Lower leg skin (tissue), 4 donors: ENCODE measurements around the gene VDR. TPM values are rescaled to one million over a fixed set of nuclear protein-coding genes. Genes with fewer than 3 reads are reported as not detected.

ENCODE experiments used
- DNase-seq, 2 donors: peaks; one replicate each; pipeline ENCODE4 v3.0.0-alpha.2; 2019; ENCODE audit warnings: low spot score in 2 of 2
- H3K4me3 ChIP-seq: fragments of 200-600 bp; sonication (generic); 2 replicates; pipeline ENCODE4 v1.5.1; 2017; ENCODE audit warnings: mild to moderate bottlenecking, low read depth; ENCODE audit not compliant: poor library complexity, severe bottlenecking
- CTCF ChIP-seq, 3 donors: fragments of 450-650 bp; IDR thresholded peaks; one replicate each; pipeline ENCODE4 v1.5.1; 2016; ENCODE audit warnings: antibody characterized with exemption in 3 of 3, mild to moderate bottlenecking in 3 of 3, moderate library complexity in 2 of 3
- POLR2A ChIP-seq, 2 donors: fragments of 450-650 bp; IDR thresholded peaks; one replicate each; pipeline ENCODE4 v1.6.1; 2016 to 2017; ENCODE audit warnings: antibody characterized with exemption in 2 of 2, mild to moderate bottlenecking in 1 of 2, moderate library complexity in 1 of 2
- WGBS, 2 donors: methylation state at CpG; one replicate each; pipeline ENCODE4 v1.1.5; 2018; 5-methylcytosine and 5-hydroxymethylcytosine counted together
- intact Hi-C: fragments of 100-400 bp; cut with DNase I; formaldehyde crosslinking; loops from one replicate; pipeline ENCODE4 v1.15.0; 2023; ENCODE audit warnings: low total_unique reads
- total RNA-seq, 4 donors: library from RNA; depleted of rRNA; stranded (reverse); fragments of >200 nt; gene quantifications; one replicate each; pipeline ENCODE4 v1.1.0, GENCODE V29; 2016

VDR gene
- total RNA-seq, 4 donors from 2014 or later = 35.9 to 58.1 (median 39.4) TPM

DNA sequence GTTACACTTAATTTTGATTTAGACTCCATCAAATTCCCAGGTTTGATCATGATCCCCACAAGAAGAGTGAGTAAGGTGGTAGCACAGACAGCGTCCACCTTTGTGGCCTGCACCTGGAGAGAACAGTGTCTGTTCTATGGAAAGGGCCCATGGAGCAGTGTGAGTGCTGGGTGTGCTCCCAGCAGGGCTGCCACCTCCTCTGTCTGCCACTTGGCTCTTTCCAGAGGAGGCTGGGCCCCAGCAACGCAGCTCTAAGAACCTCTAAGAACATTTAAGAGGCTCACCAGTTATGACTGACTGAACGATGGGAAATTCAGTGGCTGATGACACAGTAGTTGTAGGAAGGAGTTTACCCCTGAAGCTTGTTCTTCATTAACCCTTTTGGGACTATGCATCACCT, 17.3 kb downstream of the VDR start:
- WGBS, 2 donors = 50 to 53% methylated on average over 3 of the region's 3 CpGs
- DNase-seq = peak in 1 of 2 donors; percentile 31

DNA sequence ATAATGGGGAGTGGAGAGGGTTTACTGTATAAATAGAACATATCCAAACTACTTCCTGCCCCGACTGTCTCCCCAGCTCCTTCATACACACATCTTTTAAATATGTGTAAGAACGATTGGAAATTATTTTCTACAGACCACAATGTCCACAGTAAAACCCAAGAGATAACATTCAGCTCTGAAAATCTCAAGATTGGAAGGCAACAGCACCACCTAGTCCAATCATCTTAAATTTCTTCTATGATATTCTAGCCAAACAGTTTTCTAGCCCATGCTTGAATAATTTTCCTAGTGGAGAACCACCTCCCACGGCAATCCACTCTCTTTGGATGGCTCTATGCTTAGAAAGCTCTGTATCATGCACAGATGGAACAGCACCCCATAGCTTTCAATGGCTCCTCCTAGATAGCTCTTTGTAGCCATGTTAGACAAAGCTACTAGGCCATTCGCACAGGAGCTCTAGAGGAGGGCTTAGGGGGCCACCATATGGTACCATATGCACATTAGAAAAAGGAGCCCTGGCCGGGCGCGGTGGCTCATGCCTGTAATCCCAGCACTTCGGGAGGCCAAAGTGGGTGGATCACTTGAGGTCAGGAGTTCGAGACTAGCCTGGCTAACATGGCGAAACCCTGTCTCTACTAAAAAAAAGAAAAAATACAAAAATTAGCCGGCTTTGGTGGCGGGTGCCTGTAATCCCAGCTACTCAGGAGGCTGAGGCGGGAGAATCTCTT, 18.1 kb downstream of the VDR start:
- TF ChIP-seq POLR2A (IDR thresholded peaks at IDR 0.05) = no peak
- TF ChIP-seq CTCF (IDR thresholded peaks at IDR 0.05) = no peak
- DNase-seq = no peak
- 76 to 83% methylated on average over 13 of the region's 13 CpGs for WGBS, 2 donors
- intact Hi-C loops = no loop called here
- no peak overlapping the region for H3K4me3 ChIP-seq

More for the DNA sequence above, 17.3 kb downstream of the VDR start:
- TF ChIP-seq POLR2A (IDR thresholded peaks at IDR 0.05) = no peak
- TF ChIP-seq CTCF (IDR thresholded peaks at IDR 0.05) = no peak
- H3K4me3 ChIP-seq = no peak overlapping the region
- intact Hi-C loops = no loop called here

GRCh38 chr12:47885566-47885965, 19.2 kb downstream of the VDR start:
- 81 to 90% methylated on average over 2 of the region's 2 CpGs for WGBS, 2 donors
- no peak overlapping the region for H3K4me3 ChIP-seq
- no peak for DNase-seq
- intact Hi-C loops = no loop called here
- TF ChIP-seq CTCF (IDR thresholded peaks at IDR 0.05) (no peak), POLR2A (IDR thresholded peaks at IDR 0.05) (no peak)

GRCh38 chr12:47885012-47885501, 19.7 kb downstream of the VDR start:
- TF ChIP-seq POLR2A (IDR thresholded peaks at IDR 0.05) (no peak), CTCF (IDR thresholded peaks at IDR 0.05) (no peak)
- no peak for DNase-seq
- H3K4me3 ChIP-seq = no peak overlapping the region
- intact Hi-C loops = no loop called here
- WGBS, 2 donors = 73 to 75% methylated on average over 10 of the region's 10 CpGs

DNA sequence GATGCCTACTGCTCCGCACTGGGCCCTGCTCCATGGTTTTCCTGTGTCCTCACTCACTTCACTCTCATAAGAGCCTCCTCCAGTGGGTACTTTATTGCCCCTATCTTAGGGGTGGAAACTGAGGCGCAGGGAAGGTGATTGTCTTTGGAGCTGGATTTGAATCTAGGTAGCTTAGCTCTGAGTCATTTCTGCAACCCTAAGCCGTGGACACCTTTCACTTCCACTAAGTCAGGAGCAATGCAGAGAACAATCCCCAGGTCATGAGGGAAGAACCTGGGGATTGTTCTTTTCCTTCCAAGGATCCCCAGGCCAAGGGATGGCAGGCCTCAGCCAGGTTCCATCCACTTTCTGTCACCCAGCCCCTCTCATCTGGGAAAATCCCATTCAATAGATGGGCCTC, 20.3 kb downstream of the VDR start:
- no peak for TF ChIP-seq POLR2A (IDR thresholded peaks at IDR 0.05)
- TF ChIP-seq CTCF (IDR thresholded peaks at IDR 0.05) = no peak
- DNase-seq = no peak
- no peak overlapping the region for H3K4me3 ChIP-seq
- WGBS, 2 donors = 67 to 80% methylated on average over 3 of the region's 3 CpGs
- intact Hi-C loops = no loop called here
